Measurements from ENCODE around the gene BNC2. TPM values are rescaled to one million over a fixed set of nuclear protein-coding genes. Genes with fewer than 3 reads are reported as not detected.

BNC2 gene
- total RNA-seq, 1 donor from 2014 or later, result 2.4 TPM

DNA sequence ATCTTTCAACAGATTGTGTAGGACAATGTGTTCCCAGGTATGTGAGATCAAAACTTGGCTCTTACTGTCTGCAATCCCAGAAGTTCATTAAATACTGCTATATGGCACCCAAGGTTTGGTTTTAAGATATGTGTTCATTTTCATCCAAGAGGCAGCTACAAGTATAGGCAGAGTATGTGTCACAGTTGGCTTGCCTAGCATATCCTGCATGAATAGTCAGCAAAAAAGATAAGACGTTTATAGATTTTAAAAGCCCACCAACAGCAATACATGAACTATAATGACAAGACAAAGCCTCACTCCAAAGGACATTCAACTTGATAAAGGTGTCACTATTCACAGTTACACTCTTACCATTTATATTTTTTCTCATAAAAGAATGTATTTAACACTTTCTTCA, 99.1 kb downstream of the BNC2 start:
- H4K20me1 ChIP-seq (ENCODE audit: low read depth), result no peaks in the 10 kb centered on the region
- Mint-ChIP-seq H3K9me3 (no peaks in the 10 kb centered on the region), H3K36me3 (no peaks in the 10 kb centered on the region), H3K27ac (no peak overlapping the region), H3K4me1 (peaks cover 14% of the 10 kb centered on the region), H3K27me3 (ENCODE audit: insufficient read depth, low read depth) (peaks cover 2% of the 10 kb centered on the region), H3K4me3 (no peak overlapping the region)
- TF ChIP-seq EZH2phosphoT487 (IDR thresholded peaks at IDR 0.05) (no peak), CTCF (IDR thresholded peaks at IDR 0.05) (no peak), EZH2 (IDR thresholded peaks at IDR 0.05) (no peak)
- peaks cover 15% of the 10 kb centered on the region for H3K4me1 ChIP-seq
- no peaks in the 10 kb centered on the region for H3K36me3 ChIP-seq
- peaks cover 12% of the 10 kb centered on the region for H3F3A ChIP-seq (ENCODE audit: low read depth)
- H3K9ac ChIP-seq, result no peak overlapping the region
- H3K79me2 ChIP-seq (ENCODE audit: low read depth), result no peaks in the 10 kb centered on the region
- DNase-seq (ENCODE audit: low spot score), result no peak
- H3K27me3 ChIP-seq, result peaks cover 38% of the 10 kb centered on the region
- no peak overlapping the region for H3K27ac ChIP-seq
- no peak overlapping the region for H3K4me2 ChIP-seq
- no peak overlapping the region for H2AFZ ChIP-seq (replicated peaks)
- H3K9me3 ChIP-seq (ENCODE audit: low read depth), result no peaks in the 10 kb centered on the region
- H3K4me3 ChIP-seq, result no peak overlapping the region

DNA sequence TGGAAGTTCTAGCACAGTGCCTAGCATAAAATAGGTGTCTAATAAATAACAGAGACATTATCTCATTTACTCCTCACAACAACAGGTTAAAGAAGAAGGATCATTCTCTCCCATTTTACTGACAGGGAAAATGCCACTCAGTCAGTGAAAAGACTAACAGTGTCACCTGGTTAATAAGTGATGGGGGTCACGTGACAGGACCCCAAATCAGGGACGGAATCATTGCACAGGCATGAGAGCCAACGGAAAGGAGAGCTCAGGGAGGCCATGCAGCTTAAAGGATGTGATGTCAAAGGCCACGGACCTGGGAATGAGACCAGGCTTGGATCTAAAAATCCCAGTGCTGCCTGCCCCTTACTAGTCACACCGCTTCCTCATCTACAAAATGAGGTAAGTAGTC, 101.2 kb downstream of the BNC2 start:
- Histone ChIP-seq H3K27me3 (peaks cover 42% of the 10 kb centered on the region), H3F3A (ENCODE audit: low read depth) (peaks cover 12% of the 10 kb centered on the region), H3K9me3 (ENCODE audit: low read depth) (no peaks in the 10 kb centered on the region), H3K79me2 (ENCODE audit: low read depth) (no peaks in the 10 kb centered on the region), H3K36me3 (no peaks in the 10 kb centered on the region), H3K9ac (no peak overlapping the region), H3K4me2 (no peak overlapping the region), H2AFZ (replicated peaks) (no peak overlapping the region), H3K4me3 (no peak overlapping the region), H4K20me1 (ENCODE audit: low read depth) (no peaks in the 10 kb centered on the region), H3K27ac (no peak overlapping the region), H3K4me1 (peaks cover 15% of the 10 kb centered on the region)
- Mint-ChIP-seq H3K36me3 (no peaks in the 10 kb centered on the region), H3K4me1 (peaks cover 14% of the 10 kb centered on the region), H3K9me3 (no peaks in the 10 kb centered on the region), H3K27me3 (ENCODE audit: insufficient read depth, low read depth) (peaks cover 2% of the 10 kb centered on the region), H3K27ac (no peak overlapping the region), H3K4me3 (no peak overlapping the region)
- DNase-seq (ENCODE audit: low spot score), result no peak
- TF ChIP-seq EZH2 (IDR thresholded peaks at IDR 0.05), result no peak
- no peak for TF ChIP-seq EZH2phosphoT487 (IDR thresholded peaks at IDR 0.05)
- no peak for TF ChIP-seq CTCF (IDR thresholded peaks at IDR 0.05)

- H3K4me3 ChIP-seq, result no peak overlapping the region
- no peak overlapping the region for H3K4me3 Mint-ChIP-seq
- no peaks in the 10 kb centered on the region for H3K79me2 ChIP-seq (ENCODE audit: low read depth)
- no peak overlapping the region for H3K4me2 ChIP-seq
- no peaks in the 10 kb centered on the region for H3K36me3 ChIP-seq
- H3K4me1 Mint-ChIP-seq, result peaks cover 14% of the 10 kb centered on the region
- no peaks in the 10 kb centered on the region for H3K36me3 Mint-ChIP-seq
- H3K27me3 ChIP-seq, result peaks cover 42% of the 10 kb centered on the region
- H4K20me1 ChIP-seq (ENCODE audit: low read depth), result no peaks in the 10 kb centered on the region
- H3K27ac ChIP-seq, result no peak overlapping the region
- no peak for TF ChIP-seq EZH2 (IDR thresholded peaks at IDR 0.05)
- no peak for TF ChIP-seq EZH2phosphoT487 (IDR thresholded peaks at IDR 0.05)
- no peak for TF ChIP-seq CTCF (IDR thresholded peaks at IDR 0.05)
- no peak overlapping the region for H3K27ac Mint-ChIP-seq
- no peak overlapping the region for H2AFZ ChIP-seq (replicated peaks)
- DNase-seq (ENCODE audit: low spot score), result peak; percentile 65
- no peaks in the 10 kb centered on the region for H3K9me3 ChIP-seq (ENCODE audit: low read depth)
- no peak overlapping the region for H3K9ac ChIP-seq
- no peaks in the 10 kb centered on the region for H3K9me3 Mint-ChIP-seq
- H3F3A ChIP-seq (ENCODE audit: low read depth), result peaks cover 12% of the 10 kb centered on the region
- peaks cover 15% of the 10 kb centered on the region for H3K4me1 ChIP-seq
- peaks cover 2% of the 10 kb centered on the region for H3K27me3 Mint-ChIP-seq (ENCODE audit: insufficient read depth, low read depth)
These were observed 101.7 kb downstream of the BNC2 start for GRCh38 chr9:16768816-16769215.
